ENCODE measurements around the gene SELP. TPM values are rescaled to one million over a fixed set of nuclear protein-coding genes. Genes with fewer than 3 reads are reported as not detected.

Gene SELP
- total and polyA plus RNA-seq, 2 experiments from 2014 or later, result 0.27 TPM; not detected in 1

- Histone ChIP-seq H3K4me3 (no peak overlapping the region), H3K79me2 (no peaks in the 10 kb centered on the region), H3K27ac (peak overlapping the region; percentile 14), H3K9me3 (ENCODE audit: low read depth) (no peaks in the 10 kb centered on the region), H3K27me3 (no peaks in the 10 kb centered on the region), H3K4me1 (ENCODE audit: insufficient read depth) (peaks cover 11% of the 10 kb centered on the region), H3K4me2 (no peak overlapping the region), H4K20me1 (ENCODE audit: insufficient read depth, poor library complexity, severe bottlenecking) (no peaks in the 10 kb centered on the region), H3K36me3 (replicated peaks; ENCODE audit: insufficient read depth, low read depth) (no peaks in the 10 kb centered on the region), H3K9me2 (replicated peaks; ENCODE audit: insufficient read depth) (no peaks in the 10 kb centered on the region), H2AFZ (no peak overlapping the region)
- WGBS (ENCODE audit: low lambda C conversion rate, missing lambda C conversion rate), result 69% methylated on average over 3 of the region's 3 CpGs
- TF ChIP-seq EZH2 (IDR thresholded peaks at IDR 0.05; ENCODE audit: borderline replicate concordance) (no peak), EZH2phosphoT487 (IDR thresholded peaks at IDR 0.05; ENCODE audit: low read depth, severe bottlenecking, unreplicated experiment) (no peak)
- TF ChIP-seq, protein P1, sequence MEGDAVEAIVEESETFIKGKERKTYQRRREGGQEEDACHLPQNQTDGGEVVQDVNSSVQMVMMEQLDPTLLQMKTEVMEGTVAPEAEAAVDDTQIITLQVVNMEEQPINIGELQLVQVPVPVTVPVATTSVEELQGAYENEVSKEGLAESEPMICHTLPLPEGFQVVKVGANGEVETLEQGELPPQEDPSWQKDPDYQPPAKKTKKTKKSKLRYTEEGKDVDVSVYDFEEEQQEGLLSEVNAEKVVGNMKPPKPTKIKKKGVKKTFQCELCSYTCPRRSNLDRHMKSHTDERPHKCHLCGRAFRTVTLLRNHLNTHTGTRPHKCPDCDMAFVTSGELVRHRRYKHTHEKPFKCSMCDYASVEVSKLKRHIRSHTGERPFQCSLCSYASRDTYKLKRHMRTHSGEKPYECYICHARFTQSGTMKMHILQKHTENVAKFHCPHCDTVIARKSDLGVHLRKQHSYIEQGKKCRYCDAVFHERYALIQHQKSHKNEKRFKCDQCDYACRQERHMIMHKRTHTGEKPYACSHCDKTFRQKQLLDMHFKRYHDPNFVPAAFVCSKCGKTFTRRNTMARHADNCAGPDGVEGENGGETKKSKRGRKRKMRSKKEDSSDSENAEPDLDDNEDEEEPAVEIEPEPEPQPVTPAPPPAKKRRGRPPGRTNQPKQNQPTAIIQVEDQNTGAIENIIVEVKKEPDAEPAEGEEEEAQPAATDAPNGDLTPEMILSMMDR (IDR thresholded peaks at IDR 0.05; ENCODE audit: poor library complexity), result no peak
- DNase-seq (ENCODE audit: low spot score), result no peak
Measured at GRCh38 chr1:169571450-169571849, 58.5 kb downstream of the SELP start.

- peak; percentile 45 for DNase-seq (ENCODE audit: low spot score)
- no peaks in the 10 kb centered on the region for H3K27me3 ChIP-seq
- no peak overlapping the region for H2AFZ ChIP-seq
- no peaks in the 10 kb centered on the region for H3K79me2 ChIP-seq
- no peaks in the 10 kb centered on the region for H3K36me3 ChIP-seq (replicated peaks; ENCODE audit: insufficient read depth, low read depth)
- TF ChIP-seq EZH2 (IDR thresholded peaks at IDR 0.05; ENCODE audit: borderline replicate concordance), result no peak
- TF ChIP-seq, protein P1 (IDR thresholded peaks at IDR 0.05; ENCODE audit: poor library complexity), result no peak
- no peak for TF ChIP-seq EZH2phosphoT487 (IDR thresholded peaks at IDR 0.05; ENCODE audit: low read depth, severe bottlenecking, unreplicated experiment)
- peaks cover 18% of the 10 kb centered on the region for H3K4me1 ChIP-seq (ENCODE audit: insufficient read depth)
- no peaks in the 10 kb centered on the region for H3K9me3 ChIP-seq (ENCODE audit: low read depth)
- peak overlapping the region; percentile 48 for H3K4me2 ChIP-seq
- 40% methylated on average over 1 of the region's 1 CpG for whole genome bisulfite sequencing (ENCODE audit: low lambda C conversion rate, missing lambda C conversion rate)
- no peaks in the 10 kb centered on the region for H4K20me1 ChIP-seq (ENCODE audit: insufficient read depth, poor library complexity, severe bottlenecking)
- no peak overlapping the region for H3K4me3 ChIP-seq
- H3K9me2 ChIP-seq (replicated peaks; ENCODE audit: insufficient read depth), result no peaks in the 10 kb centered on the region
- H3K27ac ChIP-seq, result peak overlapping the region; percentile 23
Measured at GRCh38 chr1:169570172-169570574, 59.8 kb downstream of the SELP start.

DNA sequence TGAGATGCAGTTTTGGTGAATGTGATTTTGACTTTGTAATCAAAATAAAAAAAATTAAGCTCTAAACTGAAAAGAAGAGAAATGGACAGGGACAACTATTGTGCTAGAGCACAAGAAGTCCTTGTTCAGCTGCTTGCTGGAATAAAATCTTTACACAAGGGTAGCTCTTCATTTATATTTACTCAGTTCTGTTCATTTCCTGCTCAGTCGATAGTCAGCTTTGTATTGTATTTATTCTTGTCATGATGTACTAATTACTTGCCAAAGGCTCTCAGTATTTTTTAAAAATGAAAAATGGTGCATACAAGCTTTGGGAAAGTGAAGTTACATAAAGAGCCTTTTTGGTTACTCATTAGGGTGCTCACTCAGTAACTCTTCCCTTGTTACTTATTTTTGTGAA, 61.4 kb downstream of the SELP start:
- no peak overlapping the region for H3K27ac ChIP-seq
- no peaks in the 10 kb centered on the region for H3K36me3 ChIP-seq (replicated peaks; ENCODE audit: insufficient read depth, low read depth)
- no peaks in the 10 kb centered on the region for H3K79me2 ChIP-seq
- TF ChIP-seq, protein P1 (IDR thresholded peaks at IDR 0.05; ENCODE audit: poor library complexity), result no peak
- no peak for TF ChIP-seq EZH2 (IDR thresholded peaks at IDR 0.05; ENCODE audit: borderline replicate concordance)
- no peak for TF ChIP-seq EZH2phosphoT487 (IDR thresholded peaks at IDR 0.05; ENCODE audit: low read depth, severe bottlenecking, unreplicated experiment)
- H2AFZ ChIP-seq, result no peak overlapping the region
- no peaks in the 10 kb centered on the region for H4K20me1 ChIP-seq (ENCODE audit: insufficient read depth, poor library complexity, severe bottlenecking)
- H3K4me2 ChIP-seq, result no peak overlapping the region
- no peak for DNase-seq (ENCODE audit: low spot score)
- no peak overlapping the region for H3K4me3 ChIP-seq
- H3K4me1 ChIP-seq (ENCODE audit: insufficient read depth), result peaks cover 18% of the 10 kb centered on the region
- H3K9me3 ChIP-seq (ENCODE audit: low read depth), result no peaks in the 10 kb centered on the region
- 45% methylated on average over 1 of the region's 1 CpG for WGBS (ENCODE audit: low lambda C conversion rate, missing lambda C conversion rate)
- H3K27me3 ChIP-seq, result no peaks in the 10 kb centered on the region
- H3K9me2 ChIP-seq (replicated peaks; ENCODE audit: insufficient read depth), result no peaks in the 10 kb centered on the region
